ENCODE results near the gene PCED1A. TPM values are rescaled to one million over a fixed set of nuclear protein-coding genes. Genes with fewer than 3 reads are reported as not detected.

Gene PCED1A
- total and polyA plus RNA-seq, 2 donors (not counting 3 experiments of a cell fraction or from before 2014, with no cell fraction given): 20.1 to 32.0 TPM

DNA sequence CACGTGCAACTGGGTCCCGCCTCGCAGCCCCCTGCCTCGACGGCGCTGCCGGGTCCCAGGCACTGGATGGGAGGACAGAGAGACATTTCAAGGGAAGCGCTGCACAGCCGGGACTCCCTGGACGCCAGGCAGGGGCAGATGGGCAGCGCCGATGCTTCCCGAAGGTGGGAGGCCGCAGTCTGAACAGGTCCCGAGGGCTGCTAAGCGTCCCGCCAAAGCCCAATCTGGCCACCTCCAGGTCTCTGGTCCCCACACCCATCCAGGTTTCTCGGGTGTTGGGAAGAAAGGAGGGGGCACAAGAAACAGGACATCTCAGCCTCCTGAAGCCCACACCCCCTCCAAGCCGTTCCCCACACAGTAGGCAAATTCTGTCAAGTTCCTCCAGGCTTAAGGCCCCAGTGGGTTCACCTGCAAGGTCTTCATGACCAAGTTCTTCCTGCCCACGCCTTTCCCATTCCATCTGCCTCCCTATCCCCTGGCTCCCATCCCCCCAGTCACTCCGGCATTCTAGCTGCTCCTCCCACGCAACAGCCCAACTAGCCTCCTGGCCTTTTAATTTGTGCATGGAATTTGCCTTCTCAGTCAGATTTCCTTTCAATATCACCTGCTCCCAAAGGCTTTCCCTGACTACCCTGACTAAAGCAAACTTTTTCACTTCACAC is 34.6 kb downstream of the PCED1A start:
- Histone ChIP-seq H3K4me2 (ENCODE audit: insufficient read depth, low read length) (no peak overlapping the region), H3K79me2 (ENCODE audit: control insufficient read depth, insufficient read depth, low read length) (no peaks in the 10 kb centered on the region), H3K4me3 (replicated peaks in 1 of 3; ENCODE audit: insufficient read depth in 1 of 3, low read depth in 1 of 3, low read length in 3 of 3) (no peak overlapping the region), H3K9me1 (replicated peaks; ENCODE audit: control insufficient read depth, extremely low read depth, insufficient read depth, low read length) (no peaks in the 10 kb centered on the region), H3K4me1 (ENCODE audit: control insufficient read depth, extremely low read depth, insufficient read depth, low read length) (peaks cover 5% of the 10 kb centered on the region), H3K36me3 (ENCODE audit: control insufficient read depth in 2 of 2, extremely low read depth in 1 of 2, insufficient read depth in 2 of 2, low read length in 2 of 2) (no peaks in the 10 kb centered on the region), H3K27me3 (ENCODE audit: control insufficient read depth in 2 of 2, insufficient read depth in 2 of 2, low read length in 2 of 2) (peaks cover 50 to 72% of the 10 kb centered on the region in 2 experiments), H3K27ac (ENCODE audit: insufficient read depth, low read depth, low read length) (no peak overlapping the region), H4K20me1 (replicated peaks; ENCODE audit: control insufficient read depth, extremely low read depth, insufficient read depth, low read length) (no peaks in the 10 kb centered on the region), H3K9me3 (replicated peaks; ENCODE audit: control insufficient read depth, insufficient read depth, low read length) (no peaks in the 10 kb centered on the region), H3K9ac (replicated peaks; ENCODE audit: extremely low read depth, insufficient read depth, low read length) (no peak overlapping the region), H2AFZ (ENCODE audit: low read depth, low read length) (no peak overlapping the region)
- DNase-seq (ENCODE audit: low read depth, low spot score) (no peak), FAIRE-seq (no peak)
- no TSS peak for BruUV-seq (replicated peaks)
- POLR2A ChIA-PET: no interaction called here
- dilution Hi-C loops (cut with MboI; ENCODE audit: extremely low pct_ligation_motif_present, low sequenced_read_pairs) (no loop called here), intact Hi-C loops (cut with micrococcal nuclease) (no loop called here)
- CTCF ChIA-PET: no interaction called here
- TF ChIP-seq EZH2 (IDR thresholded peaks at IDR 0.05; ENCODE audit: borderline replicate concordance, low read depth, low read length, severe bottlenecking): peak; percentile 82
- no peak for TF ChIP-seq JUN (IDR thresholded peaks at IDR 0.05; ENCODE audit: borderline replicate concordance, insufficient read depth, insufficient read length, low read depth)

DNA sequence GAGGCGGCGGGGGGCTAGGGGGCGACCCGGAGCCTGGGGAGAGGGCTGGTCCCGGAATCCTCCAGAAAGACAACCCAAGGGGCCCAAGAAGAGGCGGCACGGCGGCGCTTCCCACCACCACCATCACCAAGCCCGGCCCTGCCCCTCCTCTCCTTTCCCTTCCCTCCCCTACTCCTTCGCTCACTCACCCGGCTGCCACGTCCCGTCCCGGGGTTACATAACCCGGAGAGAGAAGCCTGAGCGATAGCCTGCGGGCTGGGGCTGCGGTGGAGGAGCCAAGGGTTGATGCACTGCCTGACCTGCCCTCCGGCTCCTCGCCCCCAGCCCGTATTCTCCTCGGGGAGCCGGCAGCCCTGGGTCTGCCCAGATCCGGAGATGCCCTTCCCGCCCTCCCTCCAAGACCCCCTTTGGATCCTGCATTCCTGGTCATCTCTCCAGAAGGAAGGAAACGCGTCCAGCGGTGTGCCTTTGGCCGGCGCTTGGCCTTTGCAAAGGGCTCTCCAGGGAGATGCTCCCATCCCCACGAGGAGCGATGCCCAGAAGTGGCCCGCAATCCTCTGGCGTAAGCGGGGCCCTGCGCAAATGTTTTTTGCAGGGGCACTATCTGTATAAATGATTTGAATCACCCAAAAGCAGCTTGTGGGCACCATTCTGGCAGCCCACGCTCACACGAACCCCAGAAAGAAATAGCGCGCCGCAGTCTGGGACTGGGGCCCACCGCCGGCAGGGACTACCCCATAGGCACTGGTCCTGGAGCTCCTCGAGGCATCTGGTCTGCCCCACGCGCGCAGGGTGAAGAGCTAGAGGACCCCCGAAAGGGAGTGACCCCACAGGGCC is 35.4 kb downstream of the PCED1A start:
- H3K79me2 ChIP-seq (ENCODE audit: control insufficient read depth, insufficient read depth, low read length): no peaks in the 10 kb centered on the region
- no peak overlapping the region for H3K27ac ChIP-seq (ENCODE audit: insufficient read depth, low read depth, low read length)
- no peak overlapping the region for H3K4me2 ChIP-seq (ENCODE audit: insufficient read depth, low read length)
- H3K4me3 ChIP-seq (replicated peaks in 1 of 3; ENCODE audit: insufficient read depth in 1 of 3, low read depth in 1 of 3, low read length in 3 of 3): no peak overlapping the region
- no peaks in the 10 kb centered on the region for H3K9me3 ChIP-seq (replicated peaks; ENCODE audit: control insufficient read depth, insufficient read depth, low read length)
- H2AFZ ChIP-seq (ENCODE audit: low read depth, low read length): no peak overlapping the region
- FAIRE-seq: no peak
- ChIA-PET POLR2A (no interaction called here), CTCF (no interaction called here)
- H3K9me1 ChIP-seq (replicated peaks; ENCODE audit: control insufficient read depth, extremely low read depth, insufficient read depth, low read length): no peaks in the 10 kb centered on the region
- H3K9ac ChIP-seq (replicated peaks; ENCODE audit: extremely low read depth, insufficient read depth, low read length): no peak overlapping the region
- no TSS peak for BruUV-seq (replicated peaks)
- dilution Hi-C loops (cut with MboI; ENCODE audit: extremely low pct_ligation_motif_present, low sequenced_read_pairs): no loop called here
- H3K27me3 ChIP-seq (ENCODE audit: control insufficient read depth in 2 of 2, insufficient read depth in 2 of 2, low read length in 2 of 2): peaks cover 55 to 78% of the 10 kb centered on the region in 2 experiments
- TF ChIP-seq GATA2 (IDR thresholded peaks at IDR 0.05; ENCODE audit: insufficient read depth, insufficient read length, low read depth, low read length) (no peak), EZH2 (IDR thresholded peaks at IDR 0.05; ENCODE audit: borderline replicate concordance, low read depth, low read length, severe bottlenecking) (peak; percentile 83), MYC (IDR thresholded peaks at IDR 0.05; ENCODE audit: low read depth, low read length) (no peak)
- TF ChIP-seq, protein P1, sequence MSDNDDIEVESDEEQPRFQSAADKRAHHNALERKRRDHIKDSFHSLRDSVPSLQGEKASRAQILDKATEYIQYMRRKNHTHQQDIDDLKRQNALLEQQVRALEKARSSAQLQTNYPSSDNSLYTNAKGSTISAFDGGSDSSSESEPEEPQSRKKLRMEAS (IDR thresholded peaks at IDR 0.05; ENCODE audit: insufficient read depth, insufficient read length): no peak
- intact Hi-C loops (cut with micrococcal nuclease): no loop called here
- DNase-seq (ENCODE audit: low read depth, low spot score): no peak
- peaks cover 6% of the 10 kb centered on the region for H3K4me1 ChIP-seq (ENCODE audit: control insufficient read depth, extremely low read depth, insufficient read depth, low read length)
- H3K36me3 ChIP-seq (ENCODE audit: control insufficient read depth in 2 of 2, extremely low read depth in 1 of 2, insufficient read depth in 2 of 2, low read length in 2 of 2): no peaks in the 10 kb centered on the region
- no peaks in the 10 kb centered on the region for H4K20me1 ChIP-seq (replicated peaks; ENCODE audit: control insufficient read depth, extremely low read depth, insufficient read depth, low read length)

All from endothelial cell of umbilical vein (primary cell).